ENCODE measurements around the gene HLA-DMB.

GRCh38 chr6:32903952-32904351 lies 36.9 kb downstream of the HLA-DMB start:
- TF ChIP-seq NFE2L1 (CRISPR knock-in tag; IDR thresholded peaks at IDR 0.05) = no peak
- no peak for TF ChIP-seq ATF6 (CRISPR knock-in tag; IDR thresholded peaks at IDR 0.05)
- no peak for TF ChIP-seq USF2 (CRISPR knock-in tag; IDR thresholded peaks at IDR 0.05)

Data from WTC11 (cell line).